Stomach (tissue), 4 donors: ENCODE measurements around the gene CD69.

ENCODE experiments used
- CTCF ChIP-seq, 7 experiments: fragments of 450-650 bp in 4 of 7; fragments of 200-600 bp in 3 of 7; sonication (generic) in 3 of 7; IDR thresholded peaks; one replicate each; pipeline ENCODE4 v1.5.1; 2016 to 2019; ENCODE audit warnings: antibody characterized with exemption in 7 of 7, control low read depth in 2 of 7, mild to moderate bottlenecking in 1 of 7
- EP300 ChIP-seq: sonication (generic); formaldehyde crosslinking; IDR thresholded peaks from one replicate; pipeline ENCODE4 v1.6.1; 2017; ENCODE audit warnings: antibody characterized with exemption
- POLR2A ChIP-seq, 4 donors: fragments of 450-650 bp; IDR thresholded peaks; one replicate each; pipeline ENCODE4 v1.6.1; 2016; ENCODE audit warnings: antibody characterized with exemption in 4 of 4, control low read depth in 2 of 4, mild to moderate bottlenecking in 1 of 4, moderate library complexity in 1 of 4
- POLR2AphosphoS5 ChIP-seq, 3 donors: sonication (generic); formaldehyde crosslinking; IDR thresholded peaks; one replicate each; pipeline ENCODE4 v1.6.1; 2016; ENCODE audit warnings: antibody characterized with exemption in 3 of 3

GRCh38 chr12:9711664-9712063 lies 49.0 kb downstream of the CD69 start:
- no peak for TF ChIP-seq CTCF (IDR thresholded peaks at IDR 0.05)
- TF ChIP-seq POLR2A (IDR thresholded peaks at IDR 0.05) = no peak
- no peak for TF ChIP-seq POLR2AphosphoS5 (IDR thresholded peaks at IDR 0.05)
- no peak for TF ChIP-seq EP300
